Measurements from ENCODE around the gene ADAMTS18. TPM values are rescaled to one million over a fixed set of nuclear protein-coding genes. Genes with fewer than 3 reads are reported as not detected.
A peak's percentile ranks its signal among the peaks of the same experiment; 100 is the strongest.

The ADAMTS18 gene
- total RNA-seq, 2 experiments from 2014 or later = not detected

GRCh38 chr16:77442078-77442477, 7.2 kb upstream of the ADAMTS18 start:
- ChIA-PET POLR2A (no interaction called here), CTCF (ENCODE audit: unreplicated experiment) (no interaction called here)
- Histone ChIP-seq H3K36me3 (ENCODE audit: insufficient read depth, low read length) (no peaks in the 10 kb centered on the region), H3K4me1 (ENCODE audit: insufficient read depth, low read length, poor library complexity, severe bottlenecking) (no peaks in the 10 kb centered on the region), H3K4me3 (ENCODE audit: low read depth, low read length, poor library complexity, severe bottlenecking) (no peak overlapping the region), H2AFZ (ENCODE audit: low read length) (no peak overlapping the region), H3K4me2 (ENCODE audit: low read length) (no peak overlapping the region), H3K27ac (ENCODE audit: low read depth, low read length, poor library complexity, severe bottlenecking) (no peak overlapping the region), H3K9me2 (ENCODE audit: insufficient read depth, low read length) (no peaks in the 10 kb centered on the region), H3K79me2 (ENCODE audit: insufficient read depth, low read depth, low read length) (no peaks in the 10 kb centered on the region), H3K9me3 (ENCODE audit: low read length) (no peaks in the 10 kb centered on the region), H4K20me1 (ENCODE audit: insufficient read depth, low read length) (no peaks in the 10 kb centered on the region)
- no TSS peak for BruUV-seq (replicated peaks)
- intact Hi-C loops (cut with micrococcal nuclease; ENCODE audit: unreplicated experiment) = no loop called here
- no peak for DNase-seq (ENCODE audit: low spot score)
- TF ChIP-seq CTCF (conservative IDR thresholded peaks at IDR 0.05; ENCODE audit: low read length) (no peak), EZH2phosphoT487 (IDR thresholded peaks at IDR 0.05; ENCODE audit: borderline replicate concordance, low read depth, low read length) (no peak)

GRCh38 chr16:77439106-77439505, 4.3 kb upstream of the ADAMTS18 start:
- Histone ChIP-seq H3K27ac (ENCODE audit: low read depth, low read length, poor library complexity, severe bottlenecking) (no peak overlapping the region), H3K4me3 (ENCODE audit: low read depth, low read length, poor library complexity, severe bottlenecking) (no peak overlapping the region), H3K9me2 (ENCODE audit: insufficient read depth, low read length) (no peaks in the 10 kb centered on the region), H3K4me1 (ENCODE audit: insufficient read depth, low read length, poor library complexity, severe bottlenecking) (no peaks in the 10 kb centered on the region), H4K20me1 (ENCODE audit: insufficient read depth, low read length) (no peaks in the 10 kb centered on the region), H3K9me3 (ENCODE audit: low read length) (no peaks in the 10 kb centered on the region), H3K4me2 (ENCODE audit: low read length) (no peak overlapping the region), H3K36me3 (ENCODE audit: insufficient read depth, low read length) (no peaks in the 10 kb centered on the region), H2AFZ (ENCODE audit: low read length) (no peak overlapping the region), H3K79me2 (ENCODE audit: insufficient read depth, low read depth, low read length) (no peaks in the 10 kb centered on the region)
- CTCF ChIA-PET (ENCODE audit: unreplicated experiment) = no interaction called here
- no peak for DNase-seq (ENCODE audit: low spot score)
- intact Hi-C loops (cut with micrococcal nuclease; ENCODE audit: unreplicated experiment) = loop anchor here (10.0 kb wide), 1 partner anchor 204 kb away; no protein-coding TSS in a partner anchor
- no peak for TF ChIP-seq CTCF (conservative IDR thresholded peaks at IDR 0.05; ENCODE audit: low read length)
- TF ChIP-seq EZH2phosphoT487 (IDR thresholded peaks at IDR 0.05; ENCODE audit: borderline replicate concordance, low read depth, low read length) = no peak
- BruUV-seq (replicated peaks) = no TSS peak
- POLR2A ChIA-PET = interaction anchor here (0.9 kb wide), 1 partner anchor 30 kb away, joined by 3 read pairs; no protein-coding TSS in a partner anchor

GRCh38 chr16:77437859-77438258, 3.0 kb upstream of the ADAMTS18 start:
- ChIA-PET CTCF (ENCODE audit: unreplicated experiment) (no interaction called here), POLR2A (interaction anchor here (0.6 kb wide), 2 partner anchors 206 to 408 kb away, joined by 4 to 5 read pairs; no protein-coding TSS in a partner anchor)
- H3K4me2 ChIP-seq (ENCODE audit: low read length) = no peak overlapping the region
- no peaks in the 10 kb centered on the region for H3K36me3 ChIP-seq (ENCODE audit: insufficient read depth, low read length)
- H3K27ac ChIP-seq (ENCODE audit: low read depth, low read length, poor library complexity, severe bottlenecking) = no peak overlapping the region
- H3K9me2 ChIP-seq (ENCODE audit: insufficient read depth, low read length) = no peaks in the 10 kb centered on the region
- no TSS peak for BruUV-seq (replicated peaks)
- no peak for DNase-seq (ENCODE audit: low spot score)
- H4K20me1 ChIP-seq (ENCODE audit: insufficient read depth, low read length) = no peaks in the 10 kb centered on the region
- TF ChIP-seq EZH2phosphoT487 (IDR thresholded peaks at IDR 0.05; ENCODE audit: borderline replicate concordance, low read depth, low read length) (no peak), CTCF (conservative IDR thresholded peaks at IDR 0.05; ENCODE audit: low read length) (peak; percentile 38; the same call in 1 of the 2 replicates)
- no peak overlapping the region for H2AFZ ChIP-seq (ENCODE audit: low read length)
- no peaks in the 10 kb centered on the region for H3K9me3 ChIP-seq (ENCODE audit: low read length)
- intact Hi-C loops (cut with micrococcal nuclease; ENCODE audit: unreplicated experiment) = loop anchor here (10.0 kb wide), 1 partner anchor 203 kb away; no protein-coding TSS in a partner anchor
- H3K4me1 ChIP-seq (ENCODE audit: insufficient read depth, low read length, poor library complexity, severe bottlenecking) = no peaks in the 10 kb centered on the region
- no peaks in the 10 kb centered on the region for H3K79me2 ChIP-seq (ENCODE audit: insufficient read depth, low read depth, low read length)
- no peak overlapping the region for H3K4me3 ChIP-seq (ENCODE audit: low read depth, low read length, poor library complexity, severe bottlenecking)

Measured in OCI-LY7 (cell line).